ENCODE data around the gene CMIP. TPM values are rescaled to one million over a fixed set of nuclear protein-coding genes. Genes with fewer than 3 reads are reported as not detected.

CMIP gene
- total RNA-seq, 4 donors from 2014 or later = 40.0 to 69.6 (median 47.0) TPM

DNA sequence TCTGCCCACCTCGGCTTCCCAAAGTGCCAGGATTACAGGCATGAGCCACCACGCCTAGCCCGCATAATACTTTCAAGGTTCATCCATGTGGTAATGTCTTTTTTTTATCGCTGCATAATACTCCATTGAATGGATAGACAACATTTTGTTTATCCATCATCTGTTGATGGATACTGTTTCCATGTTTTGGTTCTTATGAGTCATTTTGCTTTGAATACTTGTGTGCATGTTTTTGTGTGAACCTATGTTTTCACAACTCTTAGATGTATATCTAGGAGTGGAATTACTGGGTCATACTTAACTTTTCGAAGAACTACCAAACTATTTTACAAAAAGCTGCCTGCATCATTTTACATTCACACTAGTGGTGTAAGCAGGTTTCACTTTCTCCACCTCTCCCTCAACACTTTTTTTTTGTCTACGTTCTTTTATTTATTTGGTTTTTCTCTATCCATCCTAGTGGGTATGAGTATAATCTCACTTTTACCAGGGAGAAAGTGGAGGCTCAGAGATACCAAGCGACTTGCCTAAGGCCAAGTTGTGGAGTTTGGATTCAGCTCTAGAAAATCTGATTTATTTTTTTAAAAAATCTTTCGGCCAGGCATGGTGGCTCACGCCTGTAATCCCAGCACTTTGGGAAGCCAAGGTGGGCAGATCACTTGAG lies 151.2 kb downstream of the CMIP start:
- H3K27me3 ChIP-seq = no peaks in the 10 kb centered on the region
- H3K4me1 ChIP-seq = peaks cover 5 to 24% (median 19%) of the 10 kb centered on the region in 4 donors
- H3K36me3 ChIP-seq = no peaks in the 10 kb centered on the region
- H3K9me3 ChIP-seq = no peaks in the 10 kb centered on the region
- no peak overlapping the region for H3K4me3 ChIP-seq
- in situ Hi-C loops (cut with MboI; ENCODE audit: low pct_ligation_motif_present in 1 of 4, low pct_unique_long_range_greater_than_20kb in 1 of 4, low sequenced_read_pairs in 3 of 4) (no loop called here), intact Hi-C loops (cut with DNase I; ENCODE audit: low total_unique reads) (no loop called here)
- 89% methylated on average over 9 of the region's 9 CpGs for WGBS, 2 donors (ENCODE audit: low coverage in 1 of 2)
- H3K27ac ChIP-seq = no peak overlapping the region
- no peak for DNase-seq
- TF ChIP-seq CTCF (IDR thresholded peaks at IDR 0.05) (no peak), EP300 (IDR thresholded peaks at IDR 0.05; ENCODE audit: low read depth) (no peak), POLR2A (IDR thresholded peaks at IDR 0.05) (no peak), POLR2AphosphoS5 (IDR thresholded peaks at IDR 0.05) (no peak)

- Histone ChIP-seq H3K36me3 (no peaks in the 10 kb centered on the region), H3K27me3 (no peaks in the 10 kb centered on the region), H3K9me3 (no peaks in the 10 kb centered on the region), H3K4me1 (peaks cover 5 to 27% (median 17%) of the 10 kb centered on the region in 4 donors), H3K27ac (no peak overlapping the region), H3K4me3 (no peak overlapping the region)
- in situ Hi-C loops (cut with MboI; ENCODE audit: low pct_ligation_motif_present in 1 of 4, low pct_unique_long_range_greater_than_20kb in 1 of 4, low sequenced_read_pairs in 3 of 4) (no loop called here), intact Hi-C loops (cut with DNase I; ENCODE audit: low total_unique reads) (no loop called here)
- no peak for TF ChIP-seq POLR2A (IDR thresholded peaks at IDR 0.05)
- TF ChIP-seq CTCF (IDR thresholded peaks at IDR 0.05) = no peak
- no peak for TF ChIP-seq EP300 (IDR thresholded peaks at IDR 0.05; ENCODE audit: low read depth)
- no peak for TF ChIP-seq POLR2AphosphoS5 (IDR thresholded peaks at IDR 0.05)
- 69 to 84% methylated on average over 2 to 5 of the region's 5 CpGs for WGBS, 2 donors (ENCODE audit: low coverage in 1 of 2)
- DNase-seq = no peak
Observed at GRCh38 chr16:81597079-81597658, 152.6 kb downstream of the CMIP start.

GRCh38 chr16:81598083-81598482 lies 153.5 kb downstream of the CMIP start:
- peaks cover 0 to 18% (median 8%) of the 10 kb centered on the region in 4 donors for H3K4me1 ChIP-seq
- no peaks in the 10 kb centered on the region for H3K9me3 ChIP-seq
- intact Hi-C loops (cut with DNase I; ENCODE audit: low total_unique reads) (no loop called here), in situ Hi-C loops (cut with MboI; ENCODE audit: low pct_ligation_motif_present in 1 of 4, low pct_unique_long_range_greater_than_20kb in 1 of 4, low sequenced_read_pairs in 3 of 4) (no loop called here)
- no peak overlapping the region for H3K27ac ChIP-seq
- no peaks in the 10 kb centered on the region for H3K36me3 ChIP-seq
- no peaks in the 10 kb centered on the region for H3K27me3 ChIP-seq
- TF ChIP-seq POLR2A (IDR thresholded peaks at IDR 0.05) (no peak), CTCF (IDR thresholded peaks at IDR 0.05) (no peak), POLR2AphosphoS5 (IDR thresholded peaks at IDR 0.05) (no peak), EP300 (IDR thresholded peaks at IDR 0.05; ENCODE audit: low read depth) (no peak)
- WGBS, 2 donors (ENCODE audit: low coverage in 1 of 2) = 95 to 96% methylated on average over 3 to 12 of the region's 12 CpGs
- no peak for DNase-seq
- no peak overlapping the region for H3K4me3 ChIP-seq

GRCh38 chr16:81599034-81599744 lies 154.6 kb downstream of the CMIP start:
- 83% methylated on average over 11 of the region's 11 CpGs; no CpG with 5 or more reads in 1 of the 2 donors for WGBS, 2 donors (ENCODE audit: low coverage in 1 of 2)
- Histone ChIP-seq H3K27ac (no peak overlapping the region), H3K9me3 (no peaks in the 10 kb centered on the region), H3K4me3 (no peak overlapping the region), H3K27me3 (no peaks in the 10 kb centered on the region), H3K36me3 (no peaks in the 10 kb centered on the region), H3K4me1 (peaks cover 0 to 17% (median 8%) of the 10 kb centered on the region in 4 donors)
- intact Hi-C loops (cut with DNase I; ENCODE audit: low total_unique reads) (no loop called here), in situ Hi-C loops (cut with MboI; ENCODE audit: low pct_ligation_motif_present in 1 of 4, low pct_unique_long_range_greater_than_20kb in 1 of 4, low sequenced_read_pairs in 3 of 4) (no loop called here)
- TF ChIP-seq CTCF (IDR thresholded peaks at IDR 0.05) (no peak), POLR2A (IDR thresholded peaks at IDR 0.05) (no peak), POLR2AphosphoS5 (IDR thresholded peaks at IDR 0.05) (no peak), EP300 (IDR thresholded peaks at IDR 0.05; ENCODE audit: low read depth) (no peak)
- DNase-seq = no peak

Data from transverse colon (tissue), 4 donors.